ENCODE data around the gene ECI2. TPM values are rescaled to one million over a fixed set of nuclear protein-coding genes. Genes with fewer than 3 reads are reported as not detected.

Gene ECI2
- total and polyA plus RNA-seq, 2 of the 13 experiments (the other 11 are each of a cell fraction or from before 2014, with no cell fraction given): 78.5 to 228 TPM

- in situ Hi-C loops (cut with HindIII; ENCODE audit: extremely low pct_ligation_motif_present, low pct_unique_long_range_greater_than_20kb): no loop called here
- DNase-seq (ENCODE audit: low spot score) (no peak), ATAC-seq (no peak), FAIRE-seq (no peak)
- H3K27me3 ChIP-seq (ENCODE audit: control insufficient read depth in 1 of 2, insufficient read depth in 2 of 2, low read length in 2 of 2): peaks cover 0 to 11% of the 10 kb centered on the region in 2 experiments; a peak in 3 of 5 replicates
- intact Hi-C loops (cut with micrococcal nuclease; ENCODE audit: unreplicated experiment): loop anchor here (5.0 kb wide), 1 partner anchor 993 kb away; no protein-coding TSS in a partner anchor
- no peaks in the 10 kb centered on the region for H3K79me2 ChIP-seq (ENCODE audit: insufficient read depth, low read length)
- H3K9ac ChIP-seq (ENCODE audit: insufficient read depth, low read depth, low read length): no peak overlapping the region
- no peak overlapping the region for H3K4me3 ChIP-seq (replicated peaks in 1 of 3; ENCODE audit: insufficient read depth in 1 of 3, low read depth in 2 of 3, low read length in 3 of 3)
- ChIA-PET POLR2A (no interaction called here), CTCF (ENCODE audit: low intra/inter-chr PET ratio, low total read pairs) (no interaction called here)
- H2AFZ ChIP-seq (ENCODE audit: low read length): no peak overlapping the region
- no peaks in the 10 kb centered on the region for H3K9me3 ChIP-seq (ENCODE audit: low read length)
- WGBS (ENCODE audit: low lambda C conversion rate): 15% methylated on average over 4 of the region's 4 CpGs
- no peak overlapping the region for H3K27ac ChIP-seq (ENCODE audit: extremely low read length, insufficient read depth, low read length)
- H4K20me1 ChIP-seq (ENCODE audit: insufficient read depth, low read length): no peaks in the 10 kb centered on the region
- TF ChIP-seq ATF7 (IDR thresholded peaks at IDR 0.05) (peak; percentile 2; the same call in 1 of the 2 replicates), ATF7 (CRISPR knock-in tag; IDR thresholded peaks at IDR 0.05) (no peak), NR1H2 (CRISPR knock-in tag; IDR thresholded peaks at IDR 0.05; ENCODE audit: borderline replicate concordance, low read depth) (no peak)
- no TSS peak for BruUV-seq (replicated peaks)
- no peaks in the 10 kb centered on the region for H3K36me3 ChIP-seq (replicated peaks in 1 of 2; ENCODE audit: control insufficient read depth in 1 of 2, insufficient read depth in 2 of 2, low read length in 2 of 2)
- no peak overlapping the region for H3K4me2 ChIP-seq (ENCODE audit: low read depth, low read length)
- no peaks in the 10 kb centered on the region for H3K4me1 ChIP-seq (ENCODE audit: insufficient read depth, low read length)
Observed at GRCh38 chr6:4179960-4180651, 44.7 kb upstream of the ECI2 start.

GRCh38 chr6:4178737-4179333, 43.5 kb upstream of the ECI2 start:
- ATAC-seq (no peak; the same call in 2 of the 3 replicates), FAIRE-seq (no peak), DNase-seq (ENCODE audit: low spot score) (no peak)
- intact Hi-C loops (cut with micrococcal nuclease; ENCODE audit: unreplicated experiment) (no loop called here), in situ Hi-C loops (cut with HindIII; ENCODE audit: extremely low pct_ligation_motif_present, low pct_unique_long_range_greater_than_20kb) (no loop called here)
- Histone ChIP-seq H3K27me3 (ENCODE audit: control insufficient read depth in 1 of 2, insufficient read depth in 2 of 2, low read length in 2 of 2) (peaks cover 0 to 10% of the 10 kb centered on the region in 2 experiments; a peak in 4 of 5 replicates), H3K4me2 (ENCODE audit: low read depth, low read length) (no peak overlapping the region), H2AFZ (ENCODE audit: low read length) (no peak overlapping the region), H3K36me3 (replicated peaks in 1 of 2; ENCODE audit: control insufficient read depth in 1 of 2, insufficient read depth in 2 of 2, low read length in 2 of 2) (no peaks in the 10 kb centered on the region), H3K9me3 (ENCODE audit: low read length) (no peaks in the 10 kb centered on the region), H3K79me2 (ENCODE audit: insufficient read depth, low read length) (no peaks in the 10 kb centered on the region), H3K27ac (ENCODE audit: extremely low read length, insufficient read depth, low read length) (no peak overlapping the region), H4K20me1 (ENCODE audit: insufficient read depth, low read length) (no peaks in the 10 kb centered on the region), H3K9ac (ENCODE audit: insufficient read depth, low read depth, low read length) (no peak overlapping the region), H3K4me1 (ENCODE audit: insufficient read depth, low read length) (no peaks in the 10 kb centered on the region), H3K4me3 (replicated peaks in 1 of 3; ENCODE audit: insufficient read depth in 1 of 3, low read depth in 2 of 3, low read length in 3 of 3) (no peak overlapping the region)
- CTCF ChIA-PET (ENCODE audit: low intra/inter-chr PET ratio, low total read pairs): no interaction called here
- WGBS (ENCODE audit: low lambda C conversion rate): 13% methylated on average over 8 of the region's 8 CpGs
- BruUV-seq (replicated peaks): no TSS peak
- POLR2A ChIA-PET: no interaction called here
- TF ChIP-seq BCL6 (CRISPR knock-in tag; IDR thresholded peaks at IDR 0.05) (peak; percentile 19; the same call in 1 of the 2 replicates), ZNF326 (CRISPR knock-in tag; IDR thresholded peaks at IDR 0.05; ENCODE audit: borderline replicate concordance) (no peak), ZBTB42 (CRISPR knock-in tag; IDR thresholded peaks at IDR 0.05) (no peak), ZNF629 (CRISPR knock-in tag; conservative IDR thresholded peaks at IDR 0.05) (no peak), HHEX (CRISPR knock-in tag; IDR thresholded peaks at IDR 0.05) (no peak), NFYC (CRISPR knock-in tag; IDR thresholded peaks at IDR 0.05) (peak; percentile 56), NFYB (CRISPR knock-in tag; IDR thresholded peaks at IDR 0.05) (0 out of 2 replicates have a peak, but pooled peaks have one; percentile 40)

Measured in HepG2 (cell line).